Measurements from ENCODE around the gene ZCCHC14. TPM values are rescaled to one million over a fixed set of nuclear protein-coding genes. Genes with fewer than 3 reads are reported as not detected.

ZCCHC14 gene
- total and polyA plus RNA-seq, 2 of the 13 experiments (the other 11 are each of a cell fraction or from before 2014, with no cell fraction given): 12.4 to 12.5 TPM

GRCh38 chr16:87359121-87359520 lies 133.7 kb downstream of the ZCCHC14 start (continued):
- TF ChIP-seq ZBTB10 (CRISPR knock-in tag; IDR thresholded peaks at IDR 0.05; ENCODE audit: borderline replicate concordance) (no peak), TEAD3 (CRISPR knock-in tag; optimal IDR thresholded peaks at IDR 0.05; ENCODE audit: borderline replicate concordance) (no peak), ZNF710 (CRISPR knock-in tag; IDR thresholded peaks at IDR 0.05; ENCODE audit: borderline replicate concordance) (no peak), POLR2AphosphoS2 (IDR thresholded peaks at IDR 0.05; ENCODE audit: low read depth, low read length) (peak; percentile 55; the same call in 1 of the 2 replicates), ZNF792 (CRISPR knock-in tag; IDR thresholded peaks at IDR 0.05) (no peak), AKNA (CRISPR knock-in tag; IDR thresholded peaks at IDR 0.05; ENCODE audit: borderline replicate concordance) (no peak), ZNF30 (CRISPR knock-in tag; IDR thresholded peaks at IDR 0.05) (no peak), POLR2AphosphoS5 (IDR thresholded peaks at IDR 0.05; ENCODE audit: low read depth, low read length) (peak; percentile 34; the same call in 1 of the 2 replicates), ZNF740 (CRISPR knock-in tag; IDR thresholded peaks at IDR 0.05) (no peak), FOXA3 (CRISPR knock-in tag; IDR thresholded peaks at IDR 0.05) (no peak)

Data from HepG2 (cell line).